Ovary (tissue), 9 donors: ENCODE measurements around the gene COL24A1. TPM values are rescaled to one million over a fixed set of nuclear protein-coding genes. Genes with fewer than 3 reads are reported as not detected.

Source experiments
- DNase-seq, 5 donors: peaks; one replicate each; pipeline ENCODE4 v3.0.0-alpha.2; 2019 to 2020
- H3K27ac ChIP-seq, 2 donors: fragments of 200-600 bp; one replicate each; pipeline versions ENCODE4 v1.5.1 to v1.8.0; 2019 to 2022
- H3K27me3 ChIP-seq: fragments of 200-600 bp; one replicate; pipeline ENCODE4 v1.8.0; 2022
- H3K36me3 ChIP-seq: fragments of 200-600 bp; sonication (generic); one replicate; pipeline ENCODE4 v1.5.1; 2019
- H3K4me1 ChIP-seq: one replicate; pipeline ENCODE4 v1.8.1; 2013; ENCODE audit warnings: mild to moderate bottlenecking, moderate library complexity; ENCODE audit not compliant: insufficient read depth
- H3K4me3 ChIP-seq: fragments of 200-600 bp; sonication (generic); one replicate; pipeline ENCODE4 v1.5.1; 2017
- H3K9me3 ChIP-seq, 2 donors: fragments of 200-600 bp in 1 of 2; sonication (generic) in 1 of 2; one replicate each; pipeline versions ENCODE4 v1.5.1 to v1.8.1; 2013 to 2019; ENCODE audit warnings: mild to moderate bottlenecking in 1 of 2, moderate library complexity in 1 of 2
- CTCF ChIP-seq, 3 donors: fragments of 450-650 bp in 2 of 3; fragments of 200-600 bp in 1 of 3; IDR thresholded peaks; one replicate each; pipeline versions ENCODE4 v1.5.1 to v1.8.0; 2016 to 2022; ENCODE audit warnings: antibody characterized with exemption in 3 of 3, mild to moderate bottlenecking in 1 of 3
- EP300 ChIP-seq: sonication (generic); formaldehyde crosslinking; IDR thresholded peaks from one replicate; pipeline ENCODE4 v1.6.1; 2017; ENCODE audit warnings: antibody characterized with exemption
- POLR2A ChIP-seq: fragments of 450-650 bp; IDR thresholded peaks from one replicate; pipeline ENCODE4 v1.6.1; 2017; ENCODE audit warnings: antibody characterized with exemption, mild to moderate bottlenecking, moderate library complexity
- WGBS, 3 donors: extraction: QIAGEN DNeasy Blood & Tissue Kit in 1 of 3; methylation state at CpG; one replicate each; pipeline versions ENCODE4 v1.1.5 to v1.1.7; 2013 to 2017; 5-methylcytosine and 5-hydroxymethylcytosine counted together
- intact Hi-C, 4 donors: fragments of 100-400 bp; cut with DNase I; formaldehyde crosslinking; loops; one replicate each; pipeline versions ENCODE4 v1.11.0 to v1.15.1; 2022 to 2023
- polyA plus RNA-seq, 2 donors: library from polyadenylated mRNA; stranded (reverse); fragments of 200-250 nt in 1 of 2; fragments of 350-450 nt in 1 of 2; fragmentation: Illumina TruSeq in 1 of 2; extraction: RNeasy Lipid Tissue Mini Kit (QIAGEN cat#74804) in 1 of 2; gene quantifications; one replicate each; pipeline ENCODE4 v1.2.3, GENCODE V29; 2013 to 2014
- total RNA-seq, 7 donors: library from RNA; depleted of rRNA in 2 of 7; stranded (reverse); fragments of >200 nt in 2 of 7; fragmentation: NEBNext Ultra II Directional in 3 of 7; extraction: Animal tissue kit (Norgen Biotek cat#: 25700) in 3 of 7; gene quantifications; one replicate each; pipeline versions ENCODE4 v1.1.0 to v1.2.4, GENCODE V29; 2016 to 2023
- donor health status: DM: no; HTN: no; CAD: no; lungs with moderate emphysema.
- donor health status: DM: no; HTN: no; CAD: no.
- donor health status: Bipolar disorder and iron deficiency.
- donor health status: DM: yes; HTN: yes; CAD: no.
- donor health status: DM: no; HTN: no; CAD: no.
- donor health status: DM: yes; HTN: yes; CAD: no.

Gene COL24A1
- total and polyA plus RNA-seq, 9 donors = 0.31 to 5.8 (median 0.74) TPM

- no peak for TF ChIP-seq EP300
- no peak for TF ChIP-seq POLR2A
- TF ChIP-seq CTCF (IDR thresholded peaks at IDR 0.05) = no peak
- no peaks in the 10 kb centered on the region for H3K27me3 ChIP-seq
- no peak overlapping the region for H3K4me3 ChIP-seq
- intact Hi-C loops = no loop called here
- H3K9me3 ChIP-seq = no peaks in the 10 kb centered on the region
- DNase-seq = no peak
- 93 to 94% (median 94%) methylated on average over 1 of the region's 1 CpG for WGBS, 3 donors
- peaks cover 7% of the 10 kb centered on the region for H3K4me1 ChIP-seq
- no peak overlapping the region for H3K27ac ChIP-seq
- H3K36me3 ChIP-seq = no peaks in the 10 kb centered on the region
These were observed 3.7 kb downstream of the COL24A1 start for GRCh38 chr1:86152887-86153286.

GRCh38 chr1:86151427-86151826, 5.1 kb downstream of the COL24A1 start:
- H3K4me3 ChIP-seq = no peak overlapping the region
- 80 to 82% (median 82%) methylated on average over 2 of the region's 2 CpGs for WGBS, 3 donors
- TF ChIP-seq POLR2A (no peak), EP300 (no peak)
- DNase-seq = no peak
- H3K27ac ChIP-seq = no peak overlapping the region
- H3K9me3 ChIP-seq = no peaks in the 10 kb centered on the region
- peaks cover 7% of the 10 kb centered on the region for H3K4me1 ChIP-seq
- no peaks in the 10 kb centered on the region for H3K36me3 ChIP-seq
- H3K27me3 ChIP-seq = no peaks in the 10 kb centered on the region
- intact Hi-C loops = no loop called here

- intact Hi-C loops = no loop called here
- TF ChIP-seq CTCF (IDR thresholded peaks at IDR 0.05) (no peak), POLR2A (no peak), EP300 (no peak)
- no peak overlapping the region for H3K4me3 ChIP-seq
- H3K4me1 ChIP-seq = peaks cover 5% of the 10 kb centered on the region
- H3K36me3 ChIP-seq = no peaks in the 10 kb centered on the region
- no peak for DNase-seq
- no peaks in the 10 kb centered on the region for H3K27me3 ChIP-seq
- no peak overlapping the region for H3K27ac ChIP-seq
- no peaks in the 10 kb centered on the region for H3K9me3 ChIP-seq
These were observed 6.0 kb downstream of the COL24A1 start for GRCh38 chr1:86150553-86151055.

GRCh38 chr1:86149591-86149990, 7.0 kb downstream of the COL24A1 start:
- Histone ChIP-seq H3K4me3 (no peak overlapping the region), H3K9me3 (no peaks in the 10 kb centered on the region), H3K4me1 (no peaks in the 10 kb centered on the region), H3K27ac (no peak overlapping the region), H3K27me3 (no peaks in the 10 kb centered on the region), H3K36me3 (no peaks in the 10 kb centered on the region)
- intact Hi-C loops = no loop called here
- no peak for TF ChIP-seq CTCF (IDR thresholded peaks at IDR 0.05)
- no peak for TF ChIP-seq POLR2A
- no peak for TF ChIP-seq EP300
- no peak for DNase-seq
- WGBS, 3 donors = 92 to 93% (median 92%) methylated on average over 1 of the region's 1 CpG

- Histone ChIP-seq H3K4me1 (no peaks in the 10 kb centered on the region), H3K9me3 (no peaks in the 10 kb centered on the region), H3K36me3 (no peaks in the 10 kb centered on the region), H3K27ac (no peak overlapping the region), H3K4me3 (no peak overlapping the region), H3K27me3 (no peaks in the 10 kb centered on the region)
- DNase-seq = no peak
- WGBS, 3 donors = 90 to 98% (median 94%) methylated on average over 2 of the region's 2 CpGs
- no peak for TF ChIP-seq CTCF (IDR thresholded peaks at IDR 0.05)
- TF ChIP-seq EP300 = no peak
- intact Hi-C loops = no loop called here
These were observed 8.8 kb downstream of the COL24A1 start for GRCh38 chr1:86147755-86148154.
